Measurements from ENCODE around the gene DIAPH1.
"Not testable (repeated sequence)": the region's sequence is repeated elsewhere in the genome, so short reads cannot be mapped to it uniquely, and the experiment has no call there.

DIAPH1 gene

DNA sequence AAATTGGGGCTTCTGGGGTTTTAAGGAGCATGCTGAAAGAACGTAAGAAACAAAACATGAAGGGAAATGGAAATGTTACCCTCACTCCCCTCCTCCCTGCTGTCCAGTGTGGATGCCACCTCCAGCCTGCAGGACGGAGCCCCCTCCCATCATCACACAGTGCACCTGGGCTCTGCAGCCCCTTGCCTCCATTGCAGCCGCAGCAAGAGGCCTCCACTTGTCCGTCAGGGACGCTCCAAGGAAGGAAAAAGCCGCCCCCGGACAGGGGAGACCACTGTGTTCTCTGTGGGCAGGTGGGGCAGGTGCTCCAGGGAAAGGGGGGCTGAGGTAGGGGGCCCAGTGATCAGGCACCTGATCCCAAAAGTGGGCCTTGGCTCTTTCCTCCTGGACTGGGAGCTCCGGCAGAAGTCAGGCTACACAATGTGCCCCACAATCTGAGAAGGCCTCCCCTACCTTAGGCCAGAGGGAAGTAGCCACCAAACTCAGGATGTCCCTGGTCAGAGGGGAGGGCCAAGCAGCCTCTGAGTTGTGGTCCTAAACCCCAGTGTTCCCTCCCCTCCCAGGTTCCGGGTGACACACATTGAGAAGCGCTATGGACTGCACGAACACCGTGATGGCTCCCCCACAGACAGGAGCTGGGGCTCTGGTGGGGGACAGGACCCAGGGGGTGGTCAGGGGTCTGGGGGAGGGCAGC, 20.7 kb upstream of the DIAPH1 start:
- DNase-seq: no peak

DNA sequence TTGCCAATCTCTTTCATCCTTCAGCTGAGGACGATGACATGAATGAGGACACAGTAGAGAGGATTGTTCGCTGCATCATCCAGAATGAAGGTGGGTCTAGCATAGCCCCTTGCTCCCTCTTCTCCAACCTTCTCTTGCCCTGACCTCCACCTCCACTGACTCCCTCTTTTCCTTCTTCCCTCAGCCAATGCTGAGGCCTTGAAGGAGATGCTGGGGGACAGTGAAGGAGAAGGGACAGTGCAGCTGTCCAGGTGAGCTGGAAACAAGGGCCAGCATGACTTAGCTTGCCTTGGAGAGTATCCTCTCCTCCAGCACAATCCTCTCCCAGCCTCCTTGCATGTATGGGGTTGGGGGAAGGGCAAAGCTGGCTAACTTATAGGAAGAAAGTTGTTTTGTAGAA, 20.0 kb upstream of the DIAPH1 start:
- DNase-seq: no peak

DNA sequence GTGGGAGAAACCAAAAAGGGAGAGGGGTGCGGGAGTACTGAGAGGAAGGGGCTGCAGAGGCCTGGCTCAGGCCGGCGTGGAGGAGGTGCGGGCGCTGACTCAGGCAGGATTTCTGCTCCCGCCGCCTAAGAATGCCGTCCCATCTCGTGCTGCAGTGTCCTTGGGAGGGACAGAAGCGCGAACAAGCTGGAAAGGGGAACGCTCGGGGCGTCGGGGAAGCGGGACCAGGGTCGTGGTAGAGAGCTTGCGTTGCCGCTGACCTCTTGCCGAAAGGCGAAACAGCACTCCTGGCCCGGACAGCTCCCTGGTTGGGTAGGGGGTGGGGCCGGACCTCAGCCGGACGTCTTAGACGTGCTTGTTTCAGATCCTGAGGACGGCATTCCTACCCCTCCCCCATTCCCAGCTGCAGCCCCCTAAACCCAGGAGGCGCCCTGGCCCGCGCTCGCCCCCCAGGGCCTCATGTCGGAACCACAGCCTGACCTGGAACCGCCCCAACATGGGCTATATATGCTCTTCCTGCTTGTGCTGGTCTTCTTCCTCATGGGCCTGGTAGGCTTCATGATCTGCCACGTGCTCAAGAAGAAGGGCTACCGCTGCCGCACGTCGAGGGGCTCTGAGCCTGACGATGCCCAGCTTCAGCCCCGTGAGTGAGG, 19.1 kb upstream of the DIAPH1 start:
- DNase-seq: peak; percentile 15

DNA sequence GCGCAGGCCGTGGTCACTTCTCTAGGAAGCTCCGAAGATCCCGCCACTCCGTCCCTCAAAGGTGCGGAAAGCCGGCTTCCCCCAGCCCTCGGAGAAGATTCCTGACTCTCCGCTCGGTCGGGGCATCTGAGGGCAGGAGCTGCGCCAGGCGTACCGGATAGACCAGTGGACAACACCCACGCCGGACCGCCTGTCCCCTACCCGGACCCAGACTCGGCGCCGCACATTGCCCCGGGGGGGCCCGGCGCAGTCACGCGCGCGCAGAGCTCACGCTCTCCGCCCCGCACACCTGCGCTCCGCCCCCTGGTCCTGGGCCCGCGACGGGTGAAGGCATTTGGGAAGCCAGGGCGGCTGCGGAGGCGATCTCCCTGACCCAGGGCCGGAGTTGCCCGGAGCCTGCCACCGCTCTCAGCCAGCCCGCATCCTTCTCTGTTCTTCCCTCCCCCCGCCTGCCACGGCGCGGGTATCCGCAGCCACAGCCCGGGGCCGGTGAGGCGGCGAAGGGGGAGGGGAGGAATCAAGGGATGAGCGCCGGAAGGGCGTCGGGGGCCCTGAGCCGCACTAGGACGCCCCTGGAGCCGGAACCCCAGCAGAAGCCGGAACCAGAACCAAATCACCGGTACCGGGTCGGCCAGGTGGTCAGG, 18.4 kb upstream of the DIAPH1 start:
- DNase-seq: no peak

DNA sequence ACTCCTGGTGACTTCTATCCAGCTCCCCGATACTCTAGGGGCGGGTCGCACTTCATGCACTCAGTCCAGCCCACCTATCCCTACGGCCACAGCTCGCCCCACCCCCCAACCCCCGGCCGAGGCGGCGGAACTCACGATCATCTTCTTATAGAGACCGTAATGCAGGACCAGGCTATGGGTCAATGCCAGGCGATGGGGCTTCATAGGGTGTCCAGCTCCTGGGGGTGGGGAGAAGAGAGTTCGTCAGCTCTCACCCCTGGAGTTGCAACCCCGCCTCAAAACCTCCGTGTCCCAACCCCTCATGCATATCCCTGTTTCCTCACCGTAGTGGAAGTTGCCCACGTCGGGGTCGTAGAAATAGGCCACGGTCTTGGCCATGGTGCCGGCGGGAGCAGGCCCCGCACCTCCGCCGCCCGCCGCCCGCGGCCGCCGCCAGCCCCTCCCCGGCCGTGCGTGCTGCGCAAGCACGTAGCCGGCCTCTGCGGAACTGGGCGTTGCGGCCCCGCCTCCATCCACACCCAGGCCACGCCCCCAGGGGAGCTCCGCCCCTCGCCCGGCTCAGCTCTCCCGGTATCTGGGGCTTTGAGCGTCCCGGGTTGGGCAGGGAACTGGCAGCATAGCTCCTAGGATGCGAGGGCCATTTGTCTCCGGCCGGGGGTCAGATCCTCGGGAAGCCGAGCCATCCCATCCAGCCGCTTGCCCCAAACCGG, 17.8 kb upstream of the DIAPH1 start, which contains the start of the genes HDAC3 and RELL2:
HDAC3 (minus strand) TSS at position 437 of the 710 bp plus-strand sequence; CDS start at position 378, 59 bp downstream.
RELL2 (plus strand) TSS at position 585 of the 710 bp plus-strand sequence. CDS start 1,229 bp downstream, outside the sequence.
- DNase-seq: peak; percentile 31

DNA sequence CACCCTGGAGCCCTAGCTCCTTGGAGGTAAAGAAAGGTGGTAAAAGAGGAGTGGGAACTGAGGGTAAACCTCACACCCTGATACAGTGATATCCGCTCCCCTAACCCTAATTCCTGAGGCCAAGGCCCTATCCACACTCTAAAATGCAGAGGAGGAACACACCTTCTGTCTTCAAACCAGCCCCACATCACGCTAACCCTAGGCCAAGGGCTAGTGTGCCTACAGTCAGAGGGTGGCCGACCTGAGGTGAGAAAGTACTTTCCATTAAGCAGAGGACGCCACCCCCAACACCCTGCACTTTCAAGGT, 17.3 kb upstream of the DIAPH1 start:
- DNase-seq: no peak

DNA sequence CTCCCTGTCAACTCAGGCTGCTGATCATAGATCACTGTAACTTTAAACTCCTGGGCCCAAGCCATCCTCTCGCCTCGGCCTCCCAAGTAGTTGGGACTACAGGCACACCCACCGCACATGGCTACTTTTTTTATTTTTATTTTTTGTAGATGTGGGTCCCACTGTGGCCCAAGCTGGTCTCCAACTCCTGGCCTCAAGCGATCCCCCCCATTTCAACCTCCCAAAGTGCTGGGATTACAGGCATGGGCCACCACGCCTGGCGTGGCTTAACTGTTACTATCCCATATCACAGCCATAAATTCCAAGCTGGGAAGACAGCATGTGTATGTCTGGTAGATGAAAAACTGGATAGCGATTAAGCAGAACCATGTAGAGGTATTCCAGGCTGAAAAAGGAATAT, 16.8 kb upstream of the DIAPH1 start:
- no peak for DNase-seq

DNA sequence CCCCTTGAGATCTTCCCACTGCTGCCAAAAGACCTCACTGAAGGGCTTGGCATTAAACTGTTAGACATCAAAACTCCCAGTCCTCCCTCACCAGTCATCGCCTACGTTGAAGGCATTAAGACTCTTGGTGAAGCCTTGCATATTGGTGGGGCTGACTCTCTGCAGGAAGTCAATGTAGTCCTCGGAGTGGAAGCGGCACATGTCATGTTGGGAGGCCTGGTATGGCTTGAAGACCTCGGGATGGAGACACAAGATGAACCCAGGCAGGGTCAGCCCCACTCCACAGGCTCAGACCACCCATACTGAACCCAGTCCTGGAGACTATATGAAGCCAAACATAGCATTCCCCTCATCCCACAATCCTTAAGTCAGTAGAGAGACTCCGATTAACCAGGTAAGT, 15.9 kb upstream of the DIAPH1 start:
- DNase-seq: no peak

DNA sequence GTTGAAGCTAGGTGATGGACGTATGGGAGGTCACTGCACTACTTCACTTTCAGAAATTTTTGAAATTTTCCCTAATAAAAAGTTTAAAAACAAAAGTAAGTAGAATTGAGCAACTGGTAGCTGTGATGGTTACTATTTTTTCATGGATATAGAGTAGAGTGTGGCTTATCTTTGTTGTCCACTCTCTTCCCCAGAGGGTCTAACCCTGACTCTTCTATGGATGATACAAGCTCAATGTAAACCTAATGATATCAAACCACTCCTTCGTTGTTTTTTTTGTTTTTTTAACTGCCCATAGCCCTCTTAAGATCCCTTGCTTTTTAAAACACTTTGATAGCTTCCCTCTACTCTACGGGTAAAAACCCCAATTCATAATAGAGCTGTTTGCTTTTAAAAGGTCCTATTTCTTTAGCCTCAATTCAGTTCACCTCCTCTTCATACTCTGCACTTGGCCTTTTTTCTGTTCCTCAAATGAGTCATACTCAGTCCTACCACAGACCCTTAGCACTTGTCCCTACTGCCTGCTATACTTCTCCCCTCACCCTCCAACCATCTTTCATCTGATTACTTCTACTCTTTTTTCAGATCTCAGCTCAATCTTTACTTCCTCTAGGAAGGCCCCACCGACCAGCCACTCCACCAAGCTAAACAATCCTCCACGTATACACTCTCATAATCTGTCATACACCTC, 15.2 kb upstream of the DIAPH1 start:
- DNase-seq: no peak

DNA sequence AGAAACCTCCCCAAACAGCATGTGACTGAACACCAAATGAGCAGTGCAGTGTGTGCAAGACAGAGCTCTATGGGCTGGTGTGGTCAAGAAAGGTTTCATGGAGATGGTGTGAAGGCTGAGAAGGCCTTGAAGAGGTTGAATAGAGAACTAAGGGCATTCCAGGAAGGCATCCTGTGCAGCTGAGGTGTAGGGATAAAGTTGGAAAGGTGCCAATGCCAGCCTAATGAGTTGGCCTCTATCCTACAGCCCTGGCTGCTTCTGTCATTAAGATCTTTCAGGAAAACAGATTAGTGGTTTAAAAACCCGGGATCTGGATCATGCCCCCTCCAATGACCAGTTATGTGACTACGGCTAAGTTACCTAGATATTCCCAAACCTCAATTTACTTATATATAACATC, 13.8 kb upstream of the DIAPH1 start:
- DNase-seq: no peak

DNA sequence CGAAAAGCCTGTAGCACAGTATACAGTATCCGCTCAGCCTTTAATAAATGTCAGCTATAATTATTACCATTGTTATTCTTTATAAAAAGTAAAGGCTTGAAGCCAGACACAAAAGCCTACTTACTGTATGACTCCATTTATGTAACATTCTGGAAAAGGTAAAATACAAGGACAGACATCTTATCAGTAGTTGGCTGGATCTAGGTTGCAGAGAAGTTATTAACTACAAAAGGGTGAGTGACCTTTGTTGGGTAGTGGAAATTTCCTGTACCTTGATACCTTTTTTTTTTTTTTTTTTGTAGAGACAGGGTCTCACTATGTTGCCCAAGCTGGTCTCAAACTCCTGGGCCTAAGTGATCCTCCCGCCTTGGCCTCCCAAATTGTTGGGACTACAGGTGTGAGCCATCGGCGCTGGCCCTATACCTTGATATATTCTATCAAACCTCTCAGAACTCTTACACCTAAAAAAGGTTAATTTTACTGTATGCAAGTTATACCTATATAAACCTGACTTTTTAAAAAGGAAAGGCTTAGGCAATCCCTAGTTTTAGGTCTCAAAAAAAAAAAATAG, 11.9 kb upstream of the DIAPH1 start:
- no peak for DNase-seq

DNA sequence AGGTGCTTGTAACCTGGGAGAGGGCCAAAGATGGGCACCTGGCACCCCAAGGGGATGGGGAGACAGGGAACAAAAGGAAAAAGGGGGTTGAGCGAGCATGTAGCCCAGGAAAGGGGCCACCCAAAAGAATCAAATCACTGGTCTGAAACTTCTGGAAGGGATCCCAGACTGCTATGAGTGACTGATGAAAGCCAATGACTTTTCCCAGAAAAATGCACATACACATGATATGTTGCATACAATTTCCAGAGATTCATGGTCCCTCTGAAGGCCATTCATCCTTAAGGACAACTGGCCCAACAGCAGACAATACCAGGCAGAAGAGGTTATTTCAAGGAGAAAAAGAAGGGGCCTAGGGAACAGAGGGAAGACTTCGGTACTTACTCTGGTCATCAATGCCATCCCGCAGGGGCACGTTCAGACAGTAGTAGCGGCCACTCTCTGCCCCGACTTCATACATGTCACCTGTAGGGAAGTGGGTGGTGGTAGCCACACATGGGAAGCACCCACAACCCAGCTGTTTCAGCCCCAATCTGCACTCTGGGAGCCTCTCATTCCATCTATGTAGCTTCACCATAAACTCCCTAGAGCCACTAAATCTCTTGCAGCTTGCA, 9.5 kb upstream of the DIAPH1 start:
- no peak for DNase-seq

DNA sequence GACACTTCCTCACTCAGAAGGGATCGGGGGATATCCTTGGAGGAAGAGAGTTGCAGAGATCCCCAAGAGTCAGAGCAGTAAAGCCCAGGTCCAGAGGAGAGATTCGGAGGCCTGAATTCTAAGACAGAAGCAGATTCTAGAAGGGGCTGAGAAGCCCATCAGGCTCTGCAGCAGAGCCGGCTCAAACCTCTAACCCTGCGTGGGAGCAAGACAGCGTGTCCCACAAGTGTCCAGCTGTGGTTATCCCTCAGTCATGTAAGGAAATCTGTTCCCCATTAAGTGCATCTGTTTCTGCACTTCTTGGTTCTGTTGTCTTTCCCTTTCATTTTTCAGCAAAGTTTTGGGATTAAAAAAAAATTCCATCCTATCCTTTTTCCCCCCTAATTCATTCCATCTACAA, 4.8 kb upstream of the DIAPH1 start:
- no peak for DNase-seq

DNA sequence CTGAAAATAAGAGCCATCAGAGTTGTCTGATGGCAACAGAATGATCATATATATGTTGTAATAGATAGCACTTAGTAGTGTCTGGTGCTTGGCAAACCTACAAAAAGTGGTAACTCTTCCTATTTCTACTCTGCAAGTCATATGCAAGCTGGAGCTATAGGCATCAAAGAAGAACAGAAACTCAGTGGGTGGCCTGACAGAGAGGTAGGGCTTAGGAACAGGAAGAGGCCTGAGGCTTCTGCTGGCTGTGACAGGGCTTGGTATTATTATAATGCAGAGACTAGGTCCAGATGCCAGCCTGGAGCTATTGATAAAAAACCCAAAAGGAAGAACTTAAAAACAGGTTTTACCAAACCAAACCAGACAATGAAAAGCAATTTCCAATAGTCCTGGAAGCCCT, 4.4 kb upstream of the DIAPH1 start:
- DNase-seq: no peak

DNA sequence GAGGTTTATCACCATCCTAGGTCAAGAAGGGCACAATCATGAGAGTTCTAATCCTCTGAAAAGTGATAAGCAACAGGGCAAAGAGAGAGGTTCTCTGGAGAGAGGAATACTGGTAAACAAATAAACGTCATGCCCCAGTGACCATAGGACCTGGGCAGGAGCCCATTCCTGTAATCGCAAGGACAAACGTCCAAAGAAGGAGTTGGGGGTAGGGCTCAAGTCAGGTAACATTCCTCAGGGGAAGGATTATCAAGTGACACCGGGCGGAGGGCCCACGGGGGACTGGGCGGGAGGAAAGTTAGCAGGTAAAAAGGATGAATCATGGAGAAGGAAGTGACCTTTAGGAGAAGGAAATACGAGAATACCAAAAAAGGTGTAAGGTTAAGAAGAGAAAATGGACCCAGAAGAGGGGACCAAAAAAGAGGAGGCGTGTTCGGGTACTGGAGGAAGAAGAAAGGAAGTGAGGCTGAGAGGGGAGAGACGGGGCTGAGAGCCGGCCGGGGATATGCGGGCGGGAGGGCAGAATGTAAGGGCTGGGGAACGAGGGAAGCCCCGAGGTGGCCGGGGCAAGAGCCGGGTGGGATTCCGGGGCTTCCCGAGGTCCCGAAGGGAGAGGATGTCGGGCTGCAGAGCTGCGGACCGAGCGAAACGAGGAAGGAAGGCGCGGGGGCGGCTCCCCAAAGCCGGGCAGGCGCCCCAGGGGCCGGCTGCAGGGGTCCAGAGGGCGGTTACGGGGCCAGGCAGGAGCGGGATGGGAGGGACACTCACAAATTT, 583 bp downstream of the DIAPH1 start:
- no peak for DNase-seq

DNA sequence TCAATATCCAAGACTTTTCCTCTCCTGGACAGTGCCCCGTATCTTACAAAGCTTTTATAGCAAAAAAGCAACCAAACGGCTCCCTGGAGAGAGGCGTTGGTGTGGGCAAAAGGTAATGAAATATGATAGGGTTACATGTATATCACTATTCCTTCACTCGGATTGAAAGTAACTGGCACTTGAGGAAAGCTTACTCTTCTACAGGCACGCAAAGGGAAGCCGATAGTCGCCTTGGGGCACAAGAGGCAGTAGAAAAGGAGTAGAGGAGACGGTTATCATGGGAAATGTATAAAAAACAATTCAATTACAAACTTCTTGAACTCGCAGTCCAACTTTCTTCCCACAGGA, 1.1 kb downstream of the DIAPH1 start:
- DNase-seq: no peak

DNA sequence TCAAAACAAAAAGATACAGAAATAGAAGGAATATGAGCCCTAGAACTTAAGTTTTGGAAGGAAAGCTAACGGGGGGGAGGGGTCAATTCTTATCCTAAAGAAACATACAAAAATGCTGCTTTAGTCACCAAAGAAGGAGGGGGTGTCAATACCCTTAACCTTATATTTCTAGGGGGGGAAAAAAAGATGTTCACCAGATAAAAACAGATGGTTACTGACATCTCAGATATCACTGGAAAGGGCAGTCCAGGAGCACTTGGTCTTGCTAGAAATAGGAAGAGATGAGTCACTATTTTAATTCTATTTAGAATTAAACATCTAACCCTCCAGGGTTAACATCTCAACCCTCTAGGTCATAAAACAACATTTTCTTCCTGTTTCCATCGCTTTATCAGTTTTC, 1.7 kb downstream of the DIAPH1 start:
- DNase-seq: no peak

DNA sequence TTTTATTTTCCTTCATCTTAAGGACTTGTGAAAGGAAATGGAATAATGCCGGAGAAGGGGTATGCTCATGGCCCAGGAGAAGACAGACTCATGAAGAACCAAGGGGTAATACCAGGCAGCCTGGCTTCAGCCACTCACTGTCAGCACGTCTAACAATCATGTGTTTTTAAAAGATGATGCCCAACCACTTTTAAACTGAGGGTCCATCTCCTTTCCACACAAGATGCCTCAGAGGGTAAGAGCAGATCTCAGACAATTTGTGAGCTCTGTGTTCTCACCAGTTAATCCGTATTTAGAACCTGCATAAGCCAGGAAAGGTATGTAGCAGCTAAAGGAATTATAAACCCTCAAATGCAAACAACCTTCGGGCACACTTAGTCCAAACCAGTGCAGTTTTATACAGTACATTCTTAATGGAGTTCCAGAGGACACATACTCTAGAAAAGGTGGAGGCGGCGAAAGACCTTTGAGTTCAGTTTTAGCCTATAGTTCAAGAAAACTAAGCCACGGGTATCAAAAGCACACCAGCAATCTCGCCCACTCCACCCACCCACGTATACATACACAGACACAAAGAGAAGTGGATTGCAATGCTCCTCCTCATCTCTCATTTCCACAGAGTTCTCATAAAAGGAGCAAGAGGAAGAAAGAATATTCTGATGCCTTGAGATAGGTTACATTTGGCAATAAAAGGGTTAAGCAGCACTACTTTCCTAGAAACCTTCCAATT, 2.6 kb downstream of the DIAPH1 start:
- no peak for DNase-seq

DNA sequence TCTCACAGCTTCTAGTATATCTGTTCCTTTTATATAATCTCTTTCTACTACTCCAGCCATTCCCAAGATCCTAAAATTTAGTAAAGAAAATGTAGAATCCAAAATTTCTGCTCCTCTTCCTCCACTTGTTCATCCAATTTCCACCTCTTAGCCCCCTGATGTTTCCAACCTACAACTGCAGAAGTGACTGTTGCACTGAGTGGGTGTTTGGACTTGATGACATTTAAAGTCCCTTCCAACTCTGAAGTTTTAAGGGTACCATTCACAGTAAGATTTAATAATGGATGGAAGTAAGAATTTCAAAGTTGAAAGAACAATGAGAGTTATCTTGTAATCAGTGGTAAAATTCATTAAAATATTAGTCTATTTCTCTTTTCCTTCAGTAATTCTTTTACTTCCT, 5.5 kb downstream of the DIAPH1 start:
- DNase-seq: no peak

DNA sequence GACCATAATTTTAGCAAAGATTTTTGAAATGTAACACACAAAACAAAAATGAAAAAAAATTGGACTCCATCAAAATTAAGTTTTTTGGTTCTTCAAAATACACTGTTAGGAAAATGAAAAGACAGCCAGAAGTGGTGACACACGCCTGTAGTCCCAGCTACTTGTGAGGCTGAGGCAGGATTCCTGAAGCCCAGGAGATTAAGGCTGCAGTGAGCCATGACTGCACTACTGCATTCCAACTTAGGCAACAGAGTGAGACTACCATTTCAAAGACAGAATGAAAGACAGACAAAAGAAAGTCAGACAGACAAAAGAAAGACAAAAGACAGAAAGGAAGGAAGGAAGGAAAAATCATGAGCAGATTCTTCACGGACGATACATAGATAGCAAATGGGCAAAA, 7.5 kb downstream of the DIAPH1 start:
- no peak for DNase-seq

DNA sequence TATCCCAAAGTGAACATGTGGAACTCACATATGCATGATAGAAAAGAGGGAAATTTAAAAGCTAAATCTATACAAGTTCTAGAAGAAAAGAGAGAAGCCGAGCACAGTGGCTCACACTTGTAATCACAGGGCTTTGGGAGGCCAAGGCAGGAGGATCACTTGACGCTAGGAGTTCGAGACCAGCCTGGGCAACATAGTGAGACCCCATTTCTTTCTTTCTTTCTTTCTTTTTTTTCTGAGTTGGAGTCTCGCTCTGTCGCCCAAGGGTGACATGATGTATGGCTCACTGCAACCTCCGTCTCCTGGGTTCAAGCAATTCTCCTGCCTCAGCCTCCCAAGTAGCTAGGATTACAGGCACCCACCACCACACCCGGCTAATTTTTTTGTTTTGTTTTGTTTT, 8.9 kb downstream of the DIAPH1 start:
- DNase-seq: not testable (repeated sequence)

All from NCI-H524 treated with DMSO at 0.1 percent for 48 hours (cell line).